Right ventricle myocardium superior (tissue), 1 donor: ENCODE data around the gene SLC6A12. TPM values are rescaled to one million over a fixed set of nuclear protein-coding genes. Genes with fewer than 3 reads are reported as not detected.
"Not testable (repeated sequence)": the region's sequence is repeated elsewhere in the genome, so short reads cannot be mapped to it uniquely, and the experiment has no call there.

Source experiments
- ATAC-seq: fragments of 200-7000 bp; cut with Tn5 transposase; one replicate; pipeline ENCODE4 v1.9.1; 2020; ENCODE audit warnings: mild to moderate bottlenecking; ENCODE audit not compliant: poor library complexity
- DNase-seq: peaks from one replicate; pipeline ENCODE4 v3.0.0-alpha.2; 2020
- intact Hi-C: fragments of 100-400 bp; cut with DNase I; formaldehyde crosslinking; loops from one replicate; pipeline ENCODE4 v1.11.2; 2022
- total RNA-seq: library from RNA; stranded (reverse); fragmentation: NEBNext Ultra II Directional; extraction: Animal tissue kit (Norgen Biotek cat#: 25700); gene quantifications from one replicate; pipeline ENCODE4 v1.2.1, GENCODE V29; 2021
- donor health status: DM: no; HTN: yes; CAD: no; lungs with severe emphysema.

Gene SLC6A12
- total RNA-seq, 1 donor from 2014 or later: 0.86 TPM

DNA sequence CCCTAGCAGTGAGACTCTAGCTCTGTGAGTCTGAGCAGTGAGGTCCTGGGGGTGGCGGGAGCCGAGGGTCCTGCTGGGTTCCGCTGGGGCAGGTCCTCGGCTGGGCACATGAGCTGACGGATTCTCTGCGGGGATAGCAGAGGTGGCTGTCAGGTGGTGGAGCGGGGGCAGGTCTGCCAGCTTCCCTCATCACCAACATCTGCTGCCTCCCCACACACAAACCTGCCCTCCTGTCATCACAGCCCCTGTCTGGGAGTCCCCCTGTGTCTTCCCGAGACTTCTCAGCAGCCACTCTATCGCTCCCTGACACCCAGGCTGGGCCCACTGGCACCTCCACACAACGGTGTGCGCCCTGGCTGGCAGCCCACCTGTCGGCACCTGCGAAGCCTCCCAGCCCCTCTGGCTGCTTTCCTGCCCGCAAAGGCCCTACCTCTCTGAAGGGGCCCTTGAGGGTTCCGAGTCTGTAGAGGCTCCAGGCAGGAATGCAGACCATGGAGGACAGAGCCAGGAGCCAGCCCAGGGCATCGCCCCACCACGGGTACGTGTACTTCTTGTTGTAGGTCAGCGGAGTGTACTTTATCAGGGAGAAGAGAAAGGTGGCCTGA, 7.1 kb upstream of the SLC6A12 start:
- ATAC-seq: no peak
- intact Hi-C loops: no loop called here
- no peak for DNase-seq

GRCh38 chr12:220491-220890, 6.5 kb upstream of the SLC6A12 start:
- DNase-seq (no peak), ATAC-seq (no peak)
- intact Hi-C loops: no loop called here

DNA sequence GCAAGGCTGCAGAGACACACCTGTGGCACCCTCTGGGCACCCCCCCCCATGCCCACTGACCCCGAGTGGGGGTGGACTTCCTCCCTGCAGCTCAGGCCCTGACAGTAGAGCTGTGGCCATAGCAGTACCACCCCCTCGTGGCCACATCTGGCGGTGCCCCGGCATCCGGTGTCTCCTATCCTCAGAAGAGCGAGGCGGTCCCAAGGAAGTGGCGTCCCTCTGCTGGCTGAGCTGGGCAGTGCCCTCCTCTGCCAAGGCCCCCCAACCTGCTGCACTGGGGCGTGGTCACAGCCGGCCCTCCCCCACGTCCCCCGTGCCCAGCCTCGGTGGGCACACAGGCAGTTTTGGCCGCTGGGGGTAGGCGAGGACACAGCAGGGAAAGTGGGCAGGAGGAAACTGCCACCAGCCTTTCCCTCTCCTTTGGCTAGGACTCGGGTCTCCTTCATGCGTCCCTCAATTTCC, 6.0 kb upstream of the SLC6A12 start:
- DNase-seq: peak; percentile 82
- intact Hi-C loops: no loop called here
- peak; percentile 74 for ATAC-seq

- no peak for ATAC-seq
- no peak for DNase-seq
- intact Hi-C loops: no loop called here
These were observed 5.0 kb upstream of the SLC6A12 start for GRCh38 chr12:218728-219590.

DNA sequence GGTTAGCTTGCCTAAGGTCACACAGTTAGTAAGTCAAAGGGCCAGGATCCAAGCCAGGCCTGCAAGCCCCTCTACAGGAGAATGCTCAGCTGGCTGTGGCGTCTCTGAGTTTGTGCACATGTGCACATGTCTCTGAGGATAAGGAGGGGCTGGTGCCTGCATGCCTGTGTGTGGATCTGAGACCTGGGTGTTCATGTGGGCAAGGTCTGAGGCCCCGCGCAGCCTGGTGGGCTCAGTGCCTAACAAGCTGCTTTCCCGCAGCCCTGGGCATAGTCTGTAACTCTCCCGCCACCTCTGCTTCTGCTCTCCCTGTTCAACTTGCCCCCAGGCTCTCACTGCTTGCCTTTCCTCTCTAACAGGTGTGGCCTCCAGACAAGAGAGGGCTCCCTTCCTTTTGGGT, 4.3 kb upstream of the SLC6A12 start:
- intact Hi-C loops: no loop called here
- DNase-seq (no peak), ATAC-seq (no peak)

- intact Hi-C loops, DNase-seq, ATAC-seq: not testable (repeated sequence)
These were observed 3.1 kb upstream of the SLC6A12 start for GRCh38 chr12:217029-217428.

GRCh38 chr12:215116-215515, 1.2 kb upstream of the SLC6A12 start:
- ATAC-seq (no peak), DNase-seq (no peak)
- intact Hi-C loops: no loop called here

- ATAC-seq (no peak), DNase-seq (no peak)
- intact Hi-C loops: no loop called here
These were observed 427 bp downstream of the SLC6A12 start for GRCh38 chr12:213527-213932.

DNA sequence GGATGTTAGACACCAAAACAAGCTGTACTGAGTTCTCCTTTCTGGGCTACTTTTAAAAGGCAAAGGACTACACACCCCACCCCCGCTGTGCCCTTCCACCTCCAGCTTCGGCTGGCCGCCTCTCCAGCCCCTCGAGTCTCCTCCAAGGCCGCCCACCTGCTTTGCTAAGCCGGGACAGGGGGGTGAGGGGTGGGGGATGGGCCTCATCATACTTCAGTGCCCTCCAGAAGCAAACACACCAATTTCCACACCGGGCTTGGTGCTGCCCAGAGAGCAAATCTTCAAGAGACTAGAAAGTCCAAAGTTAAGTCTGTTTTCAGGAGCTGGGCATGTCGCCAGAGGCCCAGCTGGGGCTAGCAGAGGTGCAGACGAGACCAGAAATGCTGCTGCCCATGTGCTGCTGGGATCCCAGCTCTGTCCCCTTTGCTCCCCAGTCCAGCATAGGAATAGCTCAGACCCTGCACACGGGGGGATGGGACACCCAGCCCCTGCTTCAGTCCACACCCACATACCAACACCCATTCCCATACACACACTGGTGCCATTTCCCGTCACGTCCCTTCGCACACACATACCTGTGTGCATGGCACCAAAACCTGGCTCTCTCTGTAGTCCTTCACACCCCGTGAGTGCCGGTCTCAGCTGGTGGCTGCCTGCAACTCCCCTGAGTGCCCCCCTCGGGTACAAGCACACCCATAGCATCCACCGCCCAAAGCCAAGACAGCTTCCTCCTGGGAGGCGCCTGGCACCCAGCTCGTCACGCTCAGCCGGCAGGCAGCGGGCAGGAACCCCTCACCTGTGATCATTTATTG, 1.0 kb downstream of the SLC6A12 start:
- DNase-seq (peak; percentile 72), ATAC-seq (peak; percentile 35)
- intact Hi-C loops: no loop called here

- peak; percentile 28 for ATAC-seq
- intact Hi-C loops: no loop called here
These were observed 1.6 kb downstream of the SLC6A12 start for GRCh38 chr12:212415-212714.

GRCh38 chr12:211639-212414, 2.1 kb downstream of the SLC6A12 start:
- DNase-seq (no peak), ATAC-seq (peak; percentile 9)
- intact Hi-C loops: no loop called here

More at GRCh38 chr12:212415-212714, 1.6 kb downstream of the SLC6A12 start:
- no peak for DNase-seq

- intact Hi-C loops: no loop called here
- ATAC-seq (no peak), DNase-seq (no peak)
These were observed 2.9 kb downstream of the SLC6A12 start for GRCh38 chr12:211142-211465.

DNA sequence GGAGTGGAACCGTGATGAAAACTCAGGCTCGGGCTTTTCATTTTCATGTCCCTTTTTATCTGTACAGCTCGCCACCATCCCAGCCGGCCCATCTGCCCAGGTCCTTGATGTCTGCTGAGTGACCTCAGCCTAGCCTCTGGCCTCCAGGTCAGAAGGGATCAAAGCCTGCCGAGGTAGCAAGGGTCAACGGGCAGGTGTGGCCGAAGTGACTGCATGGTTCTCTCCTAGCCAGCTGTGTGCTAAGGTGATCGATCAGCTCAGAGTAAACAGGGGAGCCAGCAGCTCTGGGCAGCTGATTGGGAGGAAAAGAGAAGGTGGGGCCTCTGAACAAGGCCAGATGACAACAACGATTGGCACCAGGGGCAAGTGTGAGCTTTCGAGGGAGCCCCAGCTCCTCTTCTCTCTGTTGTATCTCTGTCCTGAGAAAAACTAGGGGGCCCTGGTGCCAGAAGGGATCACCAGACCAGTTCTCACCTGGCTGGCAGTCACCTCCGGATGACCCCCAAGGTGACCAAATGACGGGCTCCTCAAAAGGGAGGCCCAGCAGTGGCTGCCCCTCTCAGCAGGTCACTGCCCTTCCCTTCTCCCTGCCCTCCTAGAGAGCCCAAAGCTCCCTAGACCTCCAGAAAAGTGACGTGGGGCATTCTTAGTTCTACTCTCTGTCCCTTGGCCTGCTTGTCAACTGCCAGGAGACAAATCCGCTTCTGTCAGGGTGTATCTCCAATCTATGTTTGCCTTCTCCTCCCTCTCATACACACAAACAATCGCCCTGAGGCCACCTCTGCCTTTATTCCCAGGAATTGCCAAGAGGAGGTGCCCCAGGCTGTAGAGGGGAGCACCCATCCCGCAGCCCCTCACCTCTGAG, 3.4 kb downstream of the SLC6A12 start:
- ATAC-seq (no peak), DNase-seq (no peak)
- intact Hi-C loops: no loop called here

DNA sequence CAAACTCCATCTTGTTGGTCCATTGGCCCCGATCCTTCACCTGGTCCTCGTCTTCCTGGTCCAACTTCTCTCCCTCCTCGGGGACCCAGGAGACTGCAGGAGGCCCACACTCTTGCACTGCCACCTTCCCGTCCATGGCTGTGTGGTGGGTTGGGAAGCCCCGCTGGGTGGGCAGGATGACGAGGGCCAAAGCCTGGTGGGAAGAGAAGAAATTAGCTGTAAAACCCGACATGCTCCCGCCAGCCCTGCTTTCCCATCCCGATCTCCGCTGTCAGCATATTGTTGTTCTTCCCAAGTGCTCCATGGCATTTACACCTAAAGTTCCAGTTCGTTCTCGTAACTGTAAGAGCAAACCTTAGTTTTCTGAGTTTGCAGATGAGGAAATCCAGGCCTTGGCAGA, 4.1 kb downstream of the SLC6A12 start:
- ATAC-seq (no peak), DNase-seq (no peak)
- intact Hi-C loops: no loop called here

GRCh38 chr12:209246-209645, 4.7 kb downstream of the SLC6A12 start:
- ATAC-seq (no peak), DNase-seq (peak; percentile 11)
- intact Hi-C loops: no loop called here

DNA sequence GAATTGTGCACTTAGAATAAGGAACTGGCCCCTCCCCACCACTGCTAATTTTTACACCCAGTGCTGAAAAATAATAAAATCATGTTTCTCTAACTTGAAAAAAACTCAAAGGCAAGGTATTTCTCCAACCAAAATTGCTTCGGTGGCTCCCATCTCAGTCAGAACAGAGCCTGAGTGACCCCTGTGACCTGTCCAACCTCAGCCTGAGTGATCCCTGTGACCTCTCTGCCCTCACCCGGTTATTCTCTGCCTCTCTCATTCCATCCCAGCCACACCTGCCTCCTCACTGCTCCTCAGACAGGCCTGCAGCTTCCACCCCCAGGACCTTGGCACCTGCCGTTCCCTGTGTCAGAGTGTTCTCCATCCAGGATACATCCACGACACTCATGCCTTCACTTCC, 5.1 kb downstream of the SLC6A12 start:
- DNase-seq: no peak
- ATAC-seq: no peak
- intact Hi-C loops: no loop called here

GRCh38 chr12:207804-208203, 6.2 kb downstream of the SLC6A12 start:
- intact Hi-C loops: no loop called here
- ATAC-seq (no peak), DNase-seq (no peak)

DNA sequence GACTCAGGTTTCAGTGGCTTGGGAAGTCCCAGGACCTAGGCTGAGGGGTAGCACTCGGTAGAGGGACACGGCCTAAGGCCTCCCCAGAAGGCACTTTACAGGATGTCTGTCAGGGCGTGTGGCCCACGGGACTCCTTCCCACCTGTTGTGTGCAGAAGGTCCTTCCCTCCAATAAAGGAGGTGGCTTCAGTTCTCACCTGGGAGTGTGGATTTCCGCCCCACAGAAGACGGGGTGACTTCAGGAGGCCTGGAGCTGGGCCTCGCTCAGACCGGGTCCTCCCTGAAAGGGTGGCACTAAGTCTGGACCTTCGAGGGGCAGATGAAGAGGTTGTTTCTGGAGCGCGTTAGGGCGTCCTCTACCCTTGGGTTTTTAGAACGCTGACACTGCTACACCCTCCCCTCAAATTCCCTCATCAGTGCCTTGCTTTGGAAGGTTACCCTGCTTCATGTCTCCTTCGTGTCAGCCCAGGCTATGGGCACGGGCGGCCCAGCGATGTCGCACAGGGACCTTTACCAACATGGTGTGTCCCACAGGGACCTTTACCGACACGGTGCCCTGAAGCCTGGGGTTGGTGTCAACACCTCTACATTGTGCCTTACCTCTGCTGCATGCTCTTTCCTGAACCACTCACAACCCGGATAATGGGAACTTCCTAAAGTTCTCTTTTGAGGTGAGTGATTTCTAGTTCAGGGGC, 7.1 kb downstream of the SLC6A12 start:
- intact Hi-C loops: no loop called here
- no peak for ATAC-seq
- no peak for DNase-seq
